HEK293T (cell line): ENCODE results near the gene PTPRG.

Experiments
- BHLHE40 ChIP-seq: fragments of 450-650 bp; IDR thresholded peaks from 2 replicates; pipeline ENCODE4 v1.6.1; 2016; ENCODE audit warnings: mild to moderate bottlenecking, moderate library complexity, borderline replicate concordance
- FOXA1 ChIP-seq: fragments of 450-650 bp; IDR thresholded peaks from 2 replicates; pipeline ENCODE4 v1.6.1; 2016; ENCODE audit warnings: mild to moderate bottlenecking

DNA sequence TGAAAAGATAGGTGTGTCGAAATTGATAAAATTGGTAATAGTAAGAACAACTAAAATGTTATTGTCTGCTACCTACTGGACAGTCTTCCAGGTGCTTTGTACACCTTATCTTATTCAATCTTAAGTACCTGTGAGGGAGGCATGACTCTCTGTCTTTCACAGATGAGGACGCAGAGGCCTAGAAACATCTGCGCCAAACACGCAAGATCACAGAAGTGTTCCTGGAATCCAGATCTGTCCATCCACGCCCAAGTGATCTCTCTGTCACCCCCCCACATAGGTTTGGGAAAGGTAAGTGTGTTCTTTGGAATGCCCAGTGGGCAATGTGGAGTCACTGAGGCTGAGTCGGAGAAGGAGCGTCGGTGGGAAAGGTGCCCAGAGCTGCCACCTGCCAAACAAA is 34.4 kb upstream of the PTPRG start:
- TF ChIP-seq FOXA1 (no peak), BHLHE40 (no peak)
